Prostate gland (tissue), 2 donors: ENCODE data around the gene IL17RE. TPM values are rescaled to one million over a fixed set of nuclear protein-coding genes. Genes with fewer than 3 reads are reported as not detected.
"Not testable (repeated sequence)": the region's sequence is repeated elsewhere in the genome, so short reads cannot be mapped to it uniquely, and the experiment has no call there.

Source experiments
- DNase-seq: peaks from one replicate; pipeline ENCODE4 v3.0.0-alpha.2; 2019; ENCODE audit warnings: low spot score
- H3K27ac ChIP-seq, 2 donors: fragments of 200-600 bp; sonication (generic); 2 replicates each; pipeline ENCODE4 v1.5.1; 2017 to 2019
- H3K27me3 ChIP-seq: fragments of 200-600 bp; sonication (generic); replicated peaks from 2 replicates; pipeline ENCODE4 v1.5.1; 2019; ENCODE audit not compliant: insufficient read depth
- H3K36me3 ChIP-seq, 2 donors: fragments of 200-600 bp; sonication (generic); 1 replicate in 1 of 2; 2 replicates in 1 of 2; pipeline versions ENCODE4 v1.5.1 to v1.8.1; 2017 to 2019
- H3K4me1 ChIP-seq: fragments of 200-600 bp; sonication (generic); replicated peaks from 2 replicates; pipeline ENCODE4 v1.5.1; 2019
- H3K4me3 ChIP-seq, 2 donors: fragments of 200-600 bp; sonication (generic); 2 replicates each; pipeline ENCODE4 v1.5.1; 2017 to 2019
- H3K9me3 ChIP-seq: fragments of 200-600 bp; sonication (generic); 2 replicates; pipeline ENCODE4 v1.5.1; 2017
- POLR2A ChIP-seq: fragments of 450-650 bp; IDR thresholded peaks from one replicate; pipeline ENCODE4 v1.6.1; 2016; ENCODE audit warnings: antibody characterized with exemption, mild to moderate bottlenecking
- POLR2AphosphoS5 ChIP-seq: sonication (generic); formaldehyde crosslinking; IDR thresholded peaks from one replicate; pipeline ENCODE4 v1.6.1; 2017; ENCODE audit warnings: antibody characterized with exemption
- whole genome bisulfite sequencing: methylation state at CpG from one replicate; pipeline ENCODE4 v1.1.5; 2018; 5-methylcytosine and 5-hydroxymethylcytosine counted together
- intact Hi-C: fragments of 100-400 bp; cut with DNase I; formaldehyde crosslinking; loops from one replicate; pipeline ENCODE4 v1.14.2; 2022
- total RNA-seq, 2 donors: library from RNA; depleted of rRNA; stranded (reverse); fragments of >200 nt; gene quantifications; one replicate each; pipeline ENCODE4 v1.1.0, GENCODE V29; 2016
- TF ChIP-seq, protein P1 (sequence below), 4 experiments: fragments of 200-600 bp in 2 of 4; fragments of 450-650 bp in 2 of 4; sonication (generic) in 2 of 4; IDR thresholded peaks; 1 replicate in 3 of 4; 2 replicates in 1 of 4; pipeline ENCODE4 v1.5.1; 2016 to 2019; ENCODE audit warnings: antibody characterized with exemption in 4 of 4, mild to moderate bottlenecking in 2 of 4, moderate library complexity in 2 of 4

Gene IL17RE, protein sequence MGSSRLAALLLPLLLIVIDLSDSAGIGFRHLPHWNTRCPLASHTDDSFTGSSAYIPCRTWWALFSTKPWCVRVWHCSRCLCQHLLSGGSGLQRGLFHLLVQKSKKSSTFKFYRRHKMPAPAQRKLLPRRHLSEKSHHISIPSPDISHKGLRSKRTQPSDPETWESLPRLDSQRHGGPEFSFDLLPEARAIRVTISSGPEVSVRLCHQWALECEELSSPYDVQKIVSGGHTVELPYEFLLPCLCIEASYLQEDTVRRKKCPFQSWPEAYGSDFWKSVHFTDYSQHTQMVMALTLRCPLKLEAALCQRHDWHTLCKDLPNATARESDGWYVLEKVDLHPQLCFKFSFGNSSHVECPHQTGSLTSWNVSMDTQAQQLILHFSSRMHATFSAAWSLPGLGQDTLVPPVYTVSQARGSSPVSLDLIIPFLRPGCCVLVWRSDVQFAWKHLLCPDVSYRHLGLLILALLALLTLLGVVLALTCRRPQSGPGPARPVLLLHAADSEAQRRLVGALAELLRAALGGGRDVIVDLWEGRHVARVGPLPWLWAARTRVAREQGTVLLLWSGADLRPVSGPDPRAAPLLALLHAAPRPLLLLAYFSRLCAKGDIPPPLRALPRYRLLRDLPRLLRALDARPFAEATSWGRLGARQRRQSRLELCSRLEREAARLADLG
- total RNA-seq: 10 to 100 TPM; 10.1 to 28.2 TPM

DNA sequence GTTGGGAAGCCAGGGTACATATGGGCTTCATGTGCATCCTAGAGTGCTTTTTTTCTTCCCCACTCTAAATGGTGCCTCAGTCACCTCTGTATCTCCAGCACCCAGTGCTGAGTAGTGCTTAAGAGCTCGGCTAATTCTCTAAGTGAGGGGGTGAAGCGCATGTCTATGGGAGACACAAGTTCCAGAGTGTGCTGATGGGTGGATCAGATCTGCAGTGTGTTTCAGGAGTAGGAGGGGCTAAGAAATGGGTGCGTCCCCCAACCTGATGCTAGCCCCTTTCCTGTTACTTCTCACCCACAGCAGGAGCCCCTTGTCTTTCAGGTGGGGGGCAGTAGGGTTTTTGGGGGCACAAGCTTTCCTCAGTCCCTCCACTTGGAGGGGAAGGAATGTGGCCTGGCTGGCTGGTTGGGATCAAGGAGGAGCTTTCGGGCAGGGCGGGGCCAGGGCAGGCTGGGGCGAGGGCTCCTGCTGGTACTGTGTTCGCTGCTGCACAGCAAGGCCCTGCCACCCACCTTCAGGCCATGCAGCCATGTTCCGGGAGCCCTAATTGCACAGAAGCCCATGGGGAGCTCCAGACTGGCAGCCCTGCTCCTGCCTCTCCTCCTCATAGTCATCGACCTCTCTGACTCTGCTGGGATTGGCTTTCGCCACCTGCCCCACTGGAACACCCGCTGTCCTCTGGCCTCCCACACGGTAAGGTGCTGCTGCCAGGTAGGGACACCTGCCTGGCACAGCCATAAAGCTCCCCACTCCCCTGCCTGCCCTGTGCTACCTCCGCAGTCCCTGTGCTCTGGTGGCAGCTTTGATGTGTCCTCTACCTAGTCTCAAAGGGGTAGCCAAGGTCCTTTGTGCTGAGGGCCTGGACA, at the start of gene IL17RE:
Gene IL17RE (plus strand): TSS at position 477 of the 866 bp plus-strand sequence. CDS start 85 bp downstream, at position 562.
- Histone ChIP-seq H3K27me3 (no peaks in the 10 kb centered on the region), H3K27ac (peak within 1 kb of the TSS; percentile 47 to 70), H3K9me3 (no peaks in the 10 kb centered on the region), H3K36me3 (no peaks in the 10 kb centered on the region), H3K4me1 (no peaks in the 10 kb centered on the region), H3K4me3 (peak within 1 kb of the TSS; percentile 22 to 28)
- WGBS: 16% methylated on average over 13 of the region's 13 CpGs
- intact Hi-C loops: no loop called here
- TF ChIP-seq POLR2AphosphoS5: no peak
- TF ChIP-seq, protein P1, sequence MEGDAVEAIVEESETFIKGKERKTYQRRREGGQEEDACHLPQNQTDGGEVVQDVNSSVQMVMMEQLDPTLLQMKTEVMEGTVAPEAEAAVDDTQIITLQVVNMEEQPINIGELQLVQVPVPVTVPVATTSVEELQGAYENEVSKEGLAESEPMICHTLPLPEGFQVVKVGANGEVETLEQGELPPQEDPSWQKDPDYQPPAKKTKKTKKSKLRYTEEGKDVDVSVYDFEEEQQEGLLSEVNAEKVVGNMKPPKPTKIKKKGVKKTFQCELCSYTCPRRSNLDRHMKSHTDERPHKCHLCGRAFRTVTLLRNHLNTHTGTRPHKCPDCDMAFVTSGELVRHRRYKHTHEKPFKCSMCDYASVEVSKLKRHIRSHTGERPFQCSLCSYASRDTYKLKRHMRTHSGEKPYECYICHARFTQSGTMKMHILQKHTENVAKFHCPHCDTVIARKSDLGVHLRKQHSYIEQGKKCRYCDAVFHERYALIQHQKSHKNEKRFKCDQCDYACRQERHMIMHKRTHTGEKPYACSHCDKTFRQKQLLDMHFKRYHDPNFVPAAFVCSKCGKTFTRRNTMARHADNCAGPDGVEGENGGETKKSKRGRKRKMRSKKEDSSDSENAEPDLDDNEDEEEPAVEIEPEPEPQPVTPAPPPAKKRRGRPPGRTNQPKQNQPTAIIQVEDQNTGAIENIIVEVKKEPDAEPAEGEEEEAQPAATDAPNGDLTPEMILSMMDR (IDR thresholded peaks at IDR 0.05): no peak
- TF ChIP-seq POLR2A: peak; percentile 52
- peak; percentile 66 for DNase-seq

DNA sequence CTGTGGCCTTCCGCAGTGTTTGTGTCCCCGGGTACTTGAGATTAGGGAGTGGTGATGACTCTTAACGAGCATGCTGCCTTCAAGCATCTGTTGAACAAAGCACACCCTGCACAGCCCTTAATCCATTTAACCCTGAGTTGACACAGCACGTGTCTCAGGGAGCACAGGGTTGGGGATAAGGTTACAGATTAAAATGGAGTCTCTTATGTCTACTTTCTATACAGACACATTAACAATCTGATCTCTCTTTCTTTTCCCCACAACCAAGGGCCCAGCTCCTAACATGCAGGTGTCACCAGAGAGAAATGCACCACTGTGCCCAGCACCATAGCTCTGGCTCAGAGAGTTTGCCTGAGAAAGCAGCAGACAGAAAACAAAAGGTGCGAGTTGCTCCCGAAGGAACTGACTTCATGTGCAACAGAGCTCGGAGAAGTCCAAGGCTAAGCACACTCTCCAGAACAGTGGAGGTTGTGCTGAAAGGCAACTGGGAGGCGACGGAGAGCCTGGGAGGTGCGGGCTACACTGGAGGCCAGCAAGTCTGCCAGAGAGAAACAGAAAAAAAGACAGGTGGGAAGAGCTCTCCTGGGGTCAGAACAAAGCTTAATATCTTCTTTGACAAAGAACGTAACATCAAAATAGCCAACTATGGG, 48.2 kb upstream of the IL17RE start:
- H3K27ac ChIP-seq, H3K36me3 ChIP-seq, H3K27me3 ChIP-seq, H3K4me3 ChIP-seq, DNase-seq, H3K9me3 ChIP-seq, intact Hi-C loops, H3K4me1 ChIP-seq: not testable (repeated sequence)
- 75% methylated on average over 11 of the region's 11 CpGs for WGBS

DNA sequence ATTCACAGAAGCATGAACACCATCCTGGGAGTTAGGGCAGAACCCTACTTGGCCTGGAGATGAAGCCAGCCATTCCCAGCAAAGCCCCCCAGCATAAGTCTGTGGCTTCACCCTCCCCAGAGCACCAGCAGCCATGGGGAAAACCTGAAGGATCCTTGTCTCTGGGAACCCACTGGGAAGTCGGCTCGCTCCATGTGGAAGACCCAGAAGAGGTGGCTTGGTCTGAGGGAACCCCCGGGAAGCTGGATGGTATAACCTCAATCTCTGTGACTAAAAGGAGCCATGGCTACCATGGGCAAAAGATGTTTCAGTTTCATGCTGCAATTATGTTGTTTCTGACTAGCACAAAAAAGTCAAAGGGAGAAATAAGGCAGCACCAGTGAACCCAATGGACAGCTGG, 47.1 kb upstream of the IL17RE start:
- TF ChIP-seq POLR2A (no peak), POLR2AphosphoS5 (no peak)
- TF ChIP-seq, protein P1 (IDR thresholded peaks at IDR 0.05): no peak
- Histone ChIP-seq H3K4me3 (no peak overlapping the region), H3K9me3 (no peaks in the 10 kb centered on the region), H3K36me3 (no peaks in the 10 kb centered on the region), H3K27me3 (no peaks in the 10 kb centered on the region), H3K4me1 (no peaks in the 10 kb centered on the region), H3K27ac (no peak overlapping the region)
- WGBS: 95% methylated on average over 3 of the region's 3 CpGs
- no peak for DNase-seq
- intact Hi-C loops: no loop called here

DNA sequence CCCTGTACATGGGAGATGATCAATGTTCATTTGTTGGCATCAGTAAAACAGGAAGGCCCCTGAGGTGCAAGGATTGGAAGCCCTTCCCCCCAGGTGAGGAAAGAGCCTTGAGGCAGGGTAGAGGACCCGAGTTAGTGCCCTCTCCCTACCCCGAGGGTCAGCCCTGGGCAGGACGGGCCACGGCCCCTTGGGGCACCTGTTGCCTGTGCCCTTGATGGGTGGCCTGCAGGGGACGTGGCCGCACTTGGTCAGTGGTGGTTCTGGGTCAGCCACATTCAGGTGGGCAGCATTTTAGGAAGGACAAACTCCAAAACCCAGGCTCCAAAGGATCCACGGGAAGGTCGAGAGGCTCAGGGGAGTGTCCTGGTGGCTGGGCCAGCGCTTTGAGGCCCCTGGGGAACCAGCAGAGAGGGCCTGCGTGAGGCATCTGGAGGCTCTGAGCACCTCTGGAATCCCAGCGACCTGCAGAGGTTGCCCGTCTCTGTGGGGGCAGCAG, 43.1 kb upstream of the IL17RE start:
- 84% methylated on average over 12 of the region's 12 CpGs for WGBS
- H3K9me3 ChIP-seq: no peaks in the 10 kb centered on the region
- no peaks in the 10 kb centered on the region for H3K4me1 ChIP-seq
- DNase-seq: no peak
- intact Hi-C loops: no loop called here
- no peaks in the 10 kb centered on the region for H3K36me3 ChIP-seq
- H3K27me3 ChIP-seq: no peaks in the 10 kb centered on the region
- no peak overlapping the region for H3K4me3 ChIP-seq
- TF ChIP-seq, protein P1 (IDR thresholded peaks at IDR 0.05): no peak
- TF ChIP-seq POLR2AphosphoS5 (no peak), POLR2A (no peak)
- H3K27ac ChIP-seq: no peak overlapping the region
